H1 (cell line): ENCODE measurements around the gene AP3S1. TPM values are rescaled to one million over a fixed set of nuclear protein-coding genes. Genes with fewer than 3 reads are reported as not detected.

ENCODE experiments used
- CTCF ChIA-PET: fragments of 300-600 bp; sonication (Branson Sonifier 250); formaldehyde crosslinking; loops from one replicate; lab custom pipeline; 2021; ENCODE audit not compliant: partially characterized antibody; lab: Charles Lee
- POLR2A ChIA-PET: fragments of 300-600 bp; sonication (Branson Sonifier 250); formaldehyde crosslinking; loops from one replicate; lab custom pipeline; 2021; ENCODE audit warnings: inconsistent platforms; ENCODE audit not compliant: partially characterized antibody; lab: Charles Lee
- DNase-seq, 2 experiments: peaks; one replicate each; pipeline versions ENCODE4 v3.0.0 to v3.0.0-alpha.2; 2010 to 2022; ENCODE audit warnings: low spot score in 2 of 2, low read depth in 1 of 2, mixed read lengths in 1 of 2
- FAIRE-seq: peaks from 2 replicates; lab custom pipeline; 2011; peaks lifted over from hg19 to GRCh38; lab: Jason Lieb, UNC
- H2AFZ ChIP-seq: 2 replicates; pipeline ENCODE4 v1.8.1; 2012; ENCODE audit warnings: low read length, inconsistent platforms
- H2AK5ac ChIP-seq: 2 replicates; pipeline ENCODE4 v1.6.1; 2013; ENCODE audit warnings: low read depth, low read length
- H2BK120ac ChIP-seq: replicated peaks from 2 replicates; pipeline ENCODE3; 2013; ENCODE audit warnings: low read depth, low read length, inconsistent platforms
- H2BK12ac ChIP-seq: 2 replicates; pipeline ENCODE4 v1.6.1; 2013; ENCODE audit warnings: low read depth, low read length
- H2BK15ac ChIP-seq: 2 replicates; pipeline ENCODE4 v1.6.1; 2013; ENCODE audit warnings: low read length
- H2BK20ac ChIP-seq: 2 replicates; pipeline ENCODE4 v1.6.1; 2013; ENCODE audit warnings: low read length
- H2BK5ac ChIP-seq: 2 replicates; pipeline ENCODE4 v1.6.1; 2013; ENCODE audit warnings: low read depth, low read length
- H3K14ac ChIP-seq: 2 replicates; pipeline ENCODE4 v1.6.1; 2013; ENCODE audit warnings: inconsistent platforms; ENCODE audit not compliant: insufficient read length
- H3K18ac ChIP-seq: 2 replicates; pipeline ENCODE4 v1.6.1; 2013; ENCODE audit warnings: low read length; ENCODE audit errors: extremely low read depth
- H3K23ac ChIP-seq: 2 replicates; pipeline ENCODE4 v1.6.1; 2013; ENCODE audit warnings: inconsistent platforms; ENCODE audit not compliant: insufficient read length
- H3K23me2 ChIP-seq: 2 replicates; pipeline ENCODE4 v1.6.1; 2013; ENCODE audit warnings: low read depth, low read length
- H3K27ac ChIP-seq: 2 replicates; pipeline ENCODE4 v1.6.1; 2011; ENCODE audit warnings: low read depth, low read length, inconsistent platforms
- H3K27me3 ChIP-seq, 4 experiments: replicated peaks in 1 of 4; 1 replicate in 1 of 4; 2 replicates in 3 of 4; pipeline versions ENCODE4 v1.6.1 to v1.8.1; 2011 to 2013; ENCODE audit warnings: low read length in 3 of 4, mild to moderate bottlenecking in 3 of 4, inconsistent platforms in 2 of 4, mixed read lengths in 2 of 4, moderate library complexity in 1 of 4; ENCODE audit not compliant: control insufficient read depth in 3 of 4, insufficient read depth in 3 of 4; ENCODE audit errors: extremely low read depth in 1 of 4
- H3K36me3 ChIP-seq, 4 experiments: 2 replicates each; pipeline versions ENCODE4 v1.6.1 to v1.8.1; 2011 to 2013; ENCODE audit warnings: mild to moderate bottlenecking in 4 of 4, low read length in 3 of 4, moderate library complexity in 2 of 4, control low read depth in 1 of 4, inconsistent platforms in 1 of 4; ENCODE audit not compliant: insufficient read depth in 4 of 4, control insufficient read depth in 2 of 4
- H3K4ac ChIP-seq: replicated peaks from 2 replicates; pipeline ENCODE3; 2013; ENCODE audit warnings: low read length, low read depth, mixed read lengths, inconsistent platforms; ENCODE audit not compliant: insufficient read length
- H3K4me1 ChIP-seq, 4 experiments: replicated peaks in 1 of 4; 1 replicate in 1 of 4; 2 replicates in 3 of 4; pipeline versions ENCODE4 v1.6.1 to v1.8.1; 2011 to 2013; ENCODE audit warnings: low read length in 3 of 4, inconsistent platforms in 2 of 4, mixed read lengths in 1 of 4; ENCODE audit not compliant: insufficient read depth in 4 of 4, control insufficient read depth in 3 of 4
- H3K4me2 ChIP-seq, 2 experiments: 2 replicates each; pipeline versions ENCODE4 v1.6.1 to v1.8.1; 2011 to 2013; ENCODE audit warnings: low read depth in 2 of 2, low read length in 2 of 2, control low read depth in 1 of 2, inconsistent platforms in 1 of 2, mild to moderate bottlenecking in 1 of 2; ENCODE audit not compliant: insufficient read depth in 1 of 2
- H3K4me3 ChIP-seq, 4 experiments: fragments of 200-600, 300-600 bp in 1 of 4; sonication (generic), shearing (Covaris generic), sonication (Bioruptor Twin) in 1 of 4; 2 replicates each; pipeline versions ENCODE4 v1.5.1 to v1.8.1; 2011 to 2016; ENCODE audit warnings: low read length in 4 of 4, low read depth in 3 of 4, control low read depth in 2 of 4, inconsistent platforms in 2 of 4, mild to moderate bottlenecking in 2 of 4, mixed read lengths in 1 of 4, moderate library complexity in 1 of 4; ENCODE audit not compliant: insufficient read depth in 2 of 4; ENCODE audit errors: extremely low read depth in 1 of 4
- H3K56ac ChIP-seq: replicated peaks from 2 replicates; pipeline ENCODE3; 2013; ENCODE audit warnings: low read depth, mild to moderate bottlenecking, mixed read lengths, low read length, inconsistent platforms; ENCODE audit not compliant: insufficient read length
- H3K79me1 ChIP-seq: 2 replicates; pipeline ENCODE4 v1.6.1; 2013; ENCODE audit warnings: low read depth, low read length, control low read depth
- H3K79me2 ChIP-seq, 2 experiments: 2 replicates each; pipeline versions ENCODE4 v1.6.1 to v1.8.1; 2012 to 2013; ENCODE audit warnings: low read length in 2 of 2, mild to moderate bottlenecking in 2 of 2, inconsistent platforms in 1 of 2; ENCODE audit not compliant: insufficient read depth in 2 of 2, control insufficient read depth in 1 of 2
- H3K9ac ChIP-seq, 4 experiments: replicated peaks in 1 of 4; 1 replicate in 1 of 4; 2 replicates in 3 of 4; pipeline versions ENCODE4 v1.6.1 to v1.8.1; 2011 to 2013; ENCODE audit warnings: low read depth in 3 of 4, low read length in 3 of 4, control low read depth in 2 of 4, mild to moderate bottlenecking in 2 of 4, moderate library complexity in 2 of 4, inconsistent platforms in 1 of 4; ENCODE audit errors: extremely low read depth in 1 of 4
- H3K9me3 ChIP-seq, 2 experiments: 2 replicates each; pipeline versions ENCODE4 v1.6.1 to v1.8.1; 2012 to 2013; ENCODE audit warnings: mild to moderate bottlenecking in 2 of 2, moderate library complexity in 2 of 2, control low read depth in 1 of 2, inconsistent platforms in 1 of 2, low read depth in 1 of 2, low read length in 1 of 2, mixed read lengths in 1 of 2; ENCODE audit not compliant: insufficient read depth in 2 of 2
- H4K20me1 ChIP-seq, 2 experiments: replicated peaks in 1 of 2; 2 replicates each; pipeline versions ENCODE3 to v1.8.1; 2011 to 2013; ENCODE audit warnings: inconsistent platforms in 2 of 2, low read length in 2 of 2, mild to moderate bottlenecking in 1 of 2; ENCODE audit not compliant: insufficient read depth in 2 of 2, control insufficient read depth in 1 of 2
- H4K5ac ChIP-seq: 2 replicates; pipeline ENCODE4 v1.6.1; 2013; ENCODE audit warnings: low read length, low read depth, mixed read lengths, inconsistent platforms; ENCODE audit not compliant: insufficient read length
- H4K8ac ChIP-seq: 2 replicates; pipeline ENCODE4 v1.8.0; 2013; ENCODE audit warnings: mild to moderate bottlenecking, moderate library complexity, low read length, inconsistent platforms; ENCODE audit not compliant: insufficient read depth; ENCODE audit errors: extremely low read depth
- H4K91ac ChIP-seq: replicated peaks from 2 replicates; pipeline ENCODE3; 2013; ENCODE audit warnings: low read length, mixed read lengths, inconsistent platforms; ENCODE audit not compliant: insufficient read length
- CBX5 ChIP-seq: fragments of 300-800, 300-1000 bp; sonication (generic); IDR thresholded peaks from 2 replicates; pipeline ENCODE4 v1.7.1; 2016; ENCODE audit warnings: antibody characterized with exemption, low read length, low read depth
- EP300 ChIP-seq, 2 experiments: IDR thresholded peaks; 1 replicate in 1 of 2; 2 replicates in 1 of 2; pipeline ENCODE4 v1.6.1; 2011 to 2012; ENCODE audit warnings: low read depth in 2 of 2, low read length in 2 of 2, mild to moderate bottlenecking in 2 of 2, borderline replicate concordance in 1 of 2, inconsistent platforms in 1 of 2, moderate library complexity in 1 of 2
- NANOG ChIP-seq: IDR thresholded peaks from 2 replicates; pipeline ENCODE4 v1.6.1; 2011; ENCODE audit warnings: low read length, low read depth, mild to moderate bottlenecking, inconsistent platforms; ENCODE audit not compliant: insufficient read depth, poor library complexity, severe bottlenecking
- WGBS, 2 experiments: shearing (Covaris generic) in 1 of 2; methylation state at CpG; one replicate each; pipeline versions ENCODE4 v1.1.6 to v1.1.7; 2013 to 2015; ENCODE audit warnings: low lambda C conversion rate in 2 of 2, mixed read lengths in 2 of 2, inconsistent platforms in 1 of 2, low coverage in 1 of 2, missing lambda C conversion rate in 1 of 2; ENCODE audit not compliant: insufficient replicate concordance in 2 of 2, insufficient coverage in 1 of 2, insufficient read length in 1 of 2; ENCODE audit errors: extremely low coverage in 1 of 2, missing lambda C conversion rate in 1 of 2; 5-methylcytosine and 5-hydroxymethylcytosine counted together
- polyA plus RNA-seq, 7 experiments: library from polyadenylated mRNA; depleted of rRNA in 3 of 7; stranded (reverse) in 5 of 7; unstranded in 2 of 7; fragments of >200 nt in 5 of 7; fragments of 200-250 nt in 2 of 7; gene quantifications; 1 replicate in 5 of 7; 2 replicates in 1 of 7; 4 replicates in 1 of 7; pipeline versions ENCODE4 v1.2.1 to v1.2.3, GENCODE V29; 2011 to 2013; ENCODE audit warnings: missing spikeins in 2 of 7, mixed read lengths in 2 of 7
- total RNA-seq: library from RNA; stranded (reverse); fragmentation: NEBNext Ultra II Directional; extraction: Animal tissue kit (Norgen Biotek cat#: 25700); gene quantifications from 2 replicates; pipeline ENCODE4 v1.2.1, GENCODE V29; 2021

Gene AP3S1
- total and polyA plus RNA-seq, 2 of the 8 experiments (the other 6 are each of a cell fraction or from before 2014, with no cell fraction given) = 26.6 to 72.7 TPM

DNA sequence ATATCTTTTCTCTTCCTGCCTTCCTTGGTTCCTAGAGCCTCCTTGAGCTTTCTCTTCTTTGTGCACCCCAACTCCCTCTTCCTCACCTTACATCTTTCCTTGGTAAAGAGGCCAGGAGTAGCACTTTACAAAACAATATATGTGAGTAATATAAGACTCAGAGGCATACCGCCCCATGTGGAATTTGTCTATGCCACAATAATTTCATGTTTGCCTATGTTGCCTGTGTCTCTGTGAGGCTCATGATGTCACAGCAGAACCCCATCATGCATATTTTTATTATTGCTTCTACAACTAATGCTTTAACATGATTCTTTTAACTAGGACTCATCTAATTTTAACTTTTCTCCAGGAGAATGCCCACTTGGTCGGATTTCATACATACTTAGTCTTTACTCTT is 105.5 kb downstream of the AP3S1 start:
- Histone ChIP-seq H3K36me3 (no peaks in the 10 kb centered on the region), H2BK12ac (no peak overlapping the region), H4K8ac (no peak overlapping the region), H3K79me1 (no peaks in the 10 kb centered on the region), H2AK5ac (no peak overlapping the region), H4K20me1 (no peaks in the 10 kb centered on the region), H3K4ac (no peak overlapping the region), H3K23ac (no peak overlapping the region), H4K91ac (no peak overlapping the region), H2BK120ac (no peak overlapping the region), H3K4me1 (no peaks in the 10 kb centered on the region), H2BK5ac (no peak overlapping the region), H3K79me2 (no peaks in the 10 kb centered on the region), H3K14ac (no peak overlapping the region), H3K18ac (no peak overlapping the region), H3K23me2 (no peaks in the 10 kb centered on the region), H2AFZ (no peak overlapping the region), H3K27ac (no peak overlapping the region), H3K9me3 (no peaks in the 10 kb centered on the region), H3K56ac (no peak overlapping the region), H3K4me2 (no peak overlapping the region), H2BK15ac (no peak overlapping the region), H3K4me3 (no peak overlapping the region), H2BK20ac (no peak overlapping the region), H4K5ac (no peak overlapping the region), H3K27me3 (no peaks in the 10 kb centered on the region), H3K9ac (no peak overlapping the region)
- no peak for FAIRE-seq
- POLR2A ChIA-PET = no interaction called here
- 95% methylated on average over 2 of the region's 2 CpGs; no CpG with 5 or more reads in 1 of the 2 experiments for WGBS, 2 experiments
- DNase-seq = no peak
- CTCF ChIA-PET = interaction anchor here (0.6 to 5.6 kb wide), 2 partner anchors 15 to 176 kb away, joined by 4 to 16 read pairs; no protein-coding TSS in a partner anchor
- TF ChIP-seq EP300 (IDR thresholded peaks at IDR 0.05; ENCODE audit: borderline replicate concordance in 1 of 2, low read depth in 2 of 2, low read length in 2 of 2) (no peak), NANOG (no peak), CBX5 (no peak)
